Neural progenitor cell (in vitro differentiated cells): ENCODE results near the gene REEP1. TPM values are rescaled to one million over a fixed set of nuclear protein-coding genes. Genes with fewer than 3 reads are reported as not detected.
A peak's percentile ranks its signal among the peaks of the same experiment; 100 is the strongest.

Source experiments
- DNase-seq: peaks from one replicate; pipeline ENCODE4 v3.0.0-alpha.2; 2016; ENCODE audit warnings: low spot score
- H2AFZ ChIP-seq: fragments of 200-600 bp; sonication (generic); replicated peaks from 2 replicates; pipeline ENCODE4 v1.6.1; 2016; ENCODE audit warnings: antibody characterized with exemption
- H3F3A ChIP-seq: fragments of 200-600 bp; sonication (generic); 2 replicates; pipeline ENCODE4 v1.6.1; 2016; ENCODE audit warnings: antibody characterized with exemption, low read depth
- H3K27ac ChIP-seq: fragments of 200-600 bp; sonication (generic); 2 replicates; pipeline ENCODE4 v1.5.1; 2016; ENCODE audit warnings: mild to moderate bottlenecking
- H3K27me3 ChIP-seq: fragments of 200-600 bp; sonication (generic); 2 replicates; pipeline ENCODE4 v1.6.1; 2016; ENCODE audit warnings: mild to moderate bottlenecking, moderate library complexity
- H3K36me3 ChIP-seq: fragments of 200-600 bp; sonication (generic); 2 replicates; pipeline ENCODE4 v1.5.1; 2016
- H3K4me1 ChIP-seq: fragments of 200-600 bp; sonication (generic); 2 replicates; pipeline ENCODE4 v1.6.1; 2016; ENCODE audit warnings: mixed run types
- H3K4me2 ChIP-seq: fragments of 200-600 bp; sonication (generic); 2 replicates; pipeline ENCODE4 v1.6.1; 2016
- H3K4me3 ChIP-seq: fragments of 200-600 bp; sonication (generic); 2 replicates; pipeline ENCODE4 v1.5.1; 2016
- H3K79me2 ChIP-seq: fragments of 200-600 bp; sonication (generic); 2 replicates; pipeline ENCODE4 v1.6.1; 2016; ENCODE audit warnings: low read depth
- H3K9ac ChIP-seq: fragments of 200-600 bp; sonication (generic); 2 replicates; pipeline ENCODE4 v1.6.1; 2016
- H3K9me3 ChIP-seq: fragments of 200-600 bp; sonication (generic); 2 replicates; pipeline ENCODE4 v1.5.1; 2016; ENCODE audit warnings: low read depth
- H4K20me1 ChIP-seq: fragments of 200-600 bp; sonication (generic); 2 replicates; pipeline ENCODE4 v1.6.1; 2016; ENCODE audit warnings: low read depth
- H3K27ac Mint-ChIP-seq: 3 replicates; pipeline ENCODE4 v1.8.0; 2021; ENCODE audit warnings: mixed read lengths
- H3K27me3 Mint-ChIP-seq: 2 replicates; pipeline ENCODE4 v1.8.0; 2022; ENCODE audit warnings: low read depth, mild to moderate bottlenecking, inconsistent platforms, moderate library complexity, mixed read lengths; ENCODE audit not compliant: insufficient read depth
- H3K36me3 Mint-ChIP-seq: 3 replicates; pipeline ENCODE4 v1.8.0; 2021; ENCODE audit warnings: mixed read lengths
- H3K4me1 Mint-ChIP-seq: 3 replicates; pipeline ENCODE4 v1.8.0; 2021; ENCODE audit warnings: mixed read lengths
- H3K4me3 Mint-ChIP-seq: 3 replicates; pipeline ENCODE4 v1.8.0; 2021; ENCODE audit warnings: mild to moderate bottlenecking, moderate library complexity, mixed read lengths
- H3K9me3 Mint-ChIP-seq: 3 replicates; pipeline ENCODE4 v1.8.0; 2020; ENCODE audit warnings: mixed read lengths
- EZH2 ChIP-seq: fragments of 200-600 bp; sonication (generic); IDR thresholded peaks from 2 replicates; pipeline ENCODE4 v1.6.1; 2017; ENCODE audit warnings: antibody characterized with exemption, mild to moderate bottlenecking, moderate library complexity
- EZH2phosphoT487 ChIP-seq: fragments of 200-600 bp; sonication (generic); IDR thresholded peaks from 2 replicates; pipeline ENCODE4 v1.6.1; 2017; ENCODE audit warnings: antibody characterized with exemption
- total RNA-seq: library from RNA; depleted of rRNA; stranded (reverse); fragments of >200 nt; gene quantifications from 2 replicates; pipeline ENCODE4 v1.2.3, GENCODE V29; 2015; ENCODE audit warnings: low replicate concordance
- TF ChIP-seq, protein P1 (sequence below): fragments of 200-600 bp; sonication (generic); IDR thresholded peaks from 2 replicates; pipeline ENCODE4 v1.5.1; 2017; ENCODE audit warnings: antibody characterized with exemption, mild to moderate bottlenecking

REEP1 gene
- total RNA-seq, 1 donor from 2014 or later: 0.88 TPM

DNA sequence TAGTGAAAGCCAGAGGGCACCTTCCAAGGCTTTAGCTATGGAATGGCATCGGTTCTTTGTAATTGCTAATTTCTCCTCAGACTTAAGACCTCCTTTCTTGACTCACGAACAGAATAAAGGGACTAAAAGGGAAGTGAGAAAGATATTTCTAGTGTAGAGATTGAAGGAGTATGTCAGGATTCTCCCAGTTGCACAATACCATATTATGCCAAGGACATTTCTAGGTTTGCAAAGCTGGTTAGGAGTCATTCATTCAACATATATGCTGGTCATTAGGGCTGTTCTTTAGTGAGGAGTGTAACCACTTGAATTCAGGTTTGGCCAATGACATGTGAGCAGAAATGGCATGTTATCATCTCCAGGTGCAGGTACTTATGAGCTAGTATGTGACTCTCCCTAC, 7.4 kb downstream of the REEP1 start:
- DNase-seq: no peak
- H3K4me1 Mint-ChIP-seq: peaks cover 10% of the 10 kb centered on the region
- Histone ChIP-seq H3K9ac (no peak overlapping the region), H3K4me2 (no peak overlapping the region), H3K4me1 (peaks cover 6% of the 10 kb centered on the region), H3F3A (no peaks in the 10 kb centered on the region), H2AFZ (no peak overlapping the region), H3K27ac (no peak overlapping the region), H3K79me2 (no peaks in the 10 kb centered on the region), H4K20me1 (no peaks in the 10 kb centered on the region), H3K9me3 (no peaks in the 10 kb centered on the region), H3K27me3 (peaks cover 22% of the 10 kb centered on the region), H3K36me3 (no peaks in the 10 kb centered on the region), H3K4me3 (no peak overlapping the region)
- no peak overlapping the region for H3K4me3 Mint-ChIP-seq
- H3K36me3 Mint-ChIP-seq: peaks cover 2% of the 10 kb centered on the region
- peaks cover 10% of the 10 kb centered on the region for H3K9me3 Mint-ChIP-seq
- peaks cover 18% of the 10 kb centered on the region for H3K27me3 Mint-ChIP-seq
- no peak overlapping the region for H3K27ac Mint-ChIP-seq
- TF ChIP-seq EZH2: no peak
- TF ChIP-seq, protein P1, sequence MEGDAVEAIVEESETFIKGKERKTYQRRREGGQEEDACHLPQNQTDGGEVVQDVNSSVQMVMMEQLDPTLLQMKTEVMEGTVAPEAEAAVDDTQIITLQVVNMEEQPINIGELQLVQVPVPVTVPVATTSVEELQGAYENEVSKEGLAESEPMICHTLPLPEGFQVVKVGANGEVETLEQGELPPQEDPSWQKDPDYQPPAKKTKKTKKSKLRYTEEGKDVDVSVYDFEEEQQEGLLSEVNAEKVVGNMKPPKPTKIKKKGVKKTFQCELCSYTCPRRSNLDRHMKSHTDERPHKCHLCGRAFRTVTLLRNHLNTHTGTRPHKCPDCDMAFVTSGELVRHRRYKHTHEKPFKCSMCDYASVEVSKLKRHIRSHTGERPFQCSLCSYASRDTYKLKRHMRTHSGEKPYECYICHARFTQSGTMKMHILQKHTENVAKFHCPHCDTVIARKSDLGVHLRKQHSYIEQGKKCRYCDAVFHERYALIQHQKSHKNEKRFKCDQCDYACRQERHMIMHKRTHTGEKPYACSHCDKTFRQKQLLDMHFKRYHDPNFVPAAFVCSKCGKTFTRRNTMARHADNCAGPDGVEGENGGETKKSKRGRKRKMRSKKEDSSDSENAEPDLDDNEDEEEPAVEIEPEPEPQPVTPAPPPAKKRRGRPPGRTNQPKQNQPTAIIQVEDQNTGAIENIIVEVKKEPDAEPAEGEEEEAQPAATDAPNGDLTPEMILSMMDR: no peak

DNA sequence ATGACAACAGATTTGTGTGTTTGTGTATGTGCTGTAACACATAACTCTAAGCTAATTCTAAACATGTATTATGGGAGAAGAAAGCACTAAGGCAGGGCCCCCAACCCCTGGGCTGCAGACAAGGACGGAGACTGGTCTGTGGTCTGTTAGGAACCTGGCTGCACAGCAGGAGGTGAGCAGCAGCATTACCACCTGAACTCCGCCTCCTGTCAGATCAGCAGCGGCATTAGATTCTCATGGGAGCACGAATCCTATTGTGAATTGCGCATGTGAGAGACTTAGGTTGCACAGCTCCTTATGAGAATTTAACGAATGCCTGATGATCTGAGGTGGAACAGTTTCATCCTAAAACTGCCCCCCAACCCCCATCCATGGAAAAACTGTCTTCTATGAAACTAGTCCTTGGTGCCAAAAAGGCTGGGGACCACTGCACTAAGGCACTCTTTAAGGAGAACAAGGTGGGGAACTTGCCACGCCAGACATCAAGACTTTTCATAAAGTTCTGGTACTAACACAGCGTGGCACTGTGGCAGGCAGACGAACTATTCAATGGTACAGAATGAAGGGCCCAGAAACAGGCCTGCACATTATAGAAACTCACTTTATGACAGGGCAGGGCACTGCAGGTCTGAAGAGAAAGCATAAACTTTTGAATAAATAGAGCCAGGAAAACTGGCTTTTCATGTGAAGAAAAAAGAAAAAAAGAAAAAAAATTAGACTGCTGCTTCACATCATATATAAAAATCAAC, 14.0 kb downstream of the REEP1 start:
- no peak overlapping the region for H3K27ac ChIP-seq
- no peak for DNase-seq
- no peaks in the 10 kb centered on the region for H3K9me3 ChIP-seq
- H3F3A ChIP-seq: peaks cover 7% of the 10 kb centered on the region
- peaks cover 4% of the 10 kb centered on the region for H3K27me3 Mint-ChIP-seq
- H3K36me3 Mint-ChIP-seq: peaks cover 2% of the 10 kb centered on the region
- H2AFZ ChIP-seq: no peak overlapping the region
- peaks cover 22% of the 10 kb centered on the region for H3K4me1 Mint-ChIP-seq
- no peak overlapping the region for H3K4me2 ChIP-seq
- H4K20me1 ChIP-seq: no peaks in the 10 kb centered on the region
- no peaks in the 10 kb centered on the region for H3K36me3 ChIP-seq
- H3K4me3 Mint-ChIP-seq: no peak overlapping the region
- no peak for TF ChIP-seq EZH2
- TF ChIP-seq EZH2phosphoT487: no peak
- TF ChIP-seq, protein P1: no peak
- no peaks in the 10 kb centered on the region for H3K79me2 ChIP-seq
- H3K9me3 Mint-ChIP-seq: peaks cover 2% of the 10 kb centered on the region
- H3K27ac Mint-ChIP-seq: no peak overlapping the region
- H3K4me3 ChIP-seq: no peak overlapping the region
- H3K4me1 ChIP-seq: peaks cover 11% of the 10 kb centered on the region
- peaks cover 30% of the 10 kb centered on the region for H3K27me3 ChIP-seq
- no peak overlapping the region for H3K9ac ChIP-seq

DNA sequence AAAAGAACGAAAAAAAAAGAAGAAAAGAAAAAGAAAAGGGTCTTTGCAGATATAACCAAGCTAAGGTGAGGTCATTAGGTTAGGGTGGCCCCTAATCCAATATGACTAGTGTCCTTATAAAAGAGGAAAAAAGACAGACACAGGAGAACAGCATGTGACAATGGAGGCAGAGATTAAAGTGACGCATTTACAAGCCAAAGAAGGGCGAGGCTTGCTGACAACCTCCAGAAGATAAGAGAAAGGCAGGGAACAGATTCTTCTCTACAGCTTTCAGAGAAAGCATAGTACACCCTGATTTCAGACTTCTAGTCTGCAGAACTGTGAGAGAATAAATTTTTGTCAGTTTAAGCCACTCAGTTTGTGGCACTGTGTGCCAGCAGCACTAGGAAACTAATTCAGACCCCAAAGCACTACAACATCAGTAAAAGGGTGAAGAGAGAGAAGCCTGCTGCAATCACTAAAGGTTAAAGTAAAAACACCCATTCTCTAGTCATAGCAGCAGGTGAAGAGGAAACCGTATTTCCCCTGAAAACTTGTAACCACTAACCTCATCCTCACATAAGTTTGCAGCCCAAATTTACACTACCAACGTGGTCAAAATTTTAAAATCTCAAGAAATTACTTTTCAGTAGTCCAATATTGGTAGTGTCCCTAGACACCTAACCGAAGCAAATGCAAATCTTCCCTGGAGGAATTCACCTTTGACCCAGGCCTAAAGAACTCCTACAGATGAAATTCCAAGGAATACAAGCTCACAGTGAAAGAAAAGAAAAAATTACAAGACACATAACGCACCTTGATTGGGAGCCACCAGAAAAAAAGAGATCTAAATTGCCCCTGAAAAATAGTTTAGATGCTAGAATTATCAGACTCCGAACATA, 17.5 kb downstream of the REEP1 start:
- peaks cover 7% of the 10 kb centered on the region for H3F3A ChIP-seq
- H3K27ac Mint-ChIP-seq: no peak overlapping the region
- H3K27me3 ChIP-seq: peaks cover 30% of the 10 kb centered on the region
- H3K4me1 Mint-ChIP-seq: peaks cover 22% of the 10 kb centered on the region
- no peak overlapping the region for H3K4me3 ChIP-seq
- no peaks in the 10 kb centered on the region for H3K9me3 Mint-ChIP-seq
- no peak overlapping the region for H3K4me3 Mint-ChIP-seq
- TF ChIP-seq EZH2phosphoT487 (no peak), EZH2 (no peak)
- TF ChIP-seq, protein P1: no peak
- no peaks in the 10 kb centered on the region for H3K9me3 ChIP-seq
- H3K36me3 Mint-ChIP-seq: no peaks in the 10 kb centered on the region
- peak; percentile 21 for DNase-seq
- H3K27ac ChIP-seq: no peak overlapping the region
- no peak overlapping the region for H3K9ac ChIP-seq
- H3K36me3 ChIP-seq: no peaks in the 10 kb centered on the region
- no peaks in the 10 kb centered on the region for H3K79me2 ChIP-seq
- H3K4me1 ChIP-seq: peaks cover 11% of the 10 kb centered on the region
- peak overlapping the region; percentile 12 for H3K4me2 ChIP-seq
- H4K20me1 ChIP-seq: no peaks in the 10 kb centered on the region
- H3K27me3 Mint-ChIP-seq: no peaks in the 10 kb centered on the region
- peak overlapping the region; percentile 20 for H2AFZ ChIP-seq
